HuH-7 (cell line): Measurements from ENCODE around the gene KCNQ1.
A peak's percentile ranks its signal among the peaks of the same experiment; 100 is the strongest.

Source experiments
- DNase-seq: peaks from one replicate; pipeline ENCODE4 v3.0.0; 2011; ENCODE audit warnings: low spot score

The KCNQ1 gene

GRCh38 chr11:2444821-2445745 is at the start of gene KCNQ1:
Gene KCNQ1 (plus strand): TSS chr11:2445008. CDS start chr11:2445099, 91 bp downstream.
- no peak for DNase-seq

GRCh38 chr11:2395211-2395730 is 49.5 kb upstream of the KCNQ1 start:
- no peak for DNase-seq

GRCh38 chr11:2395856-2396255 is 49.0 kb upstream of the KCNQ1 start:
- DNase-seq, result no peak

GRCh38 chr11:2396471-2396870 is 48.3 kb upstream of the KCNQ1 start:
- no peak for DNase-seq

GRCh38 chr11:2397005-2397404 is 47.8 kb upstream of the KCNQ1 start:
- DNase-seq, result no peak

- no peak for DNase-seq
Measured at GRCh38 chr11:2398664-2399355, 46.0 kb upstream of the KCNQ1 start.

GRCh38 chr11:2399488-2400068 is 45.2 kb upstream of the KCNQ1 start:
- no peak for DNase-seq

- DNase-seq, result peak; percentile 100
Measured at GRCh38 chr11:2400069-2400761, 44.6 kb upstream of the KCNQ1 start, which contains the start of gene TSSC4. Gene TSSC4 (plus strand): TSS chr11:2400750. CDS start chr11:2402634, 1,884 bp downstream.

- DNase-seq, result no peak
Measured at GRCh38 chr11:2400762-2401435, 43.9 kb upstream of the KCNQ1 start.

GRCh38 chr11:2401436-2401984 is 43.3 kb upstream of the KCNQ1 start:
- peak; percentile 61 for DNase-seq

GRCh38 chr11:2402106-2402505 is 42.7 kb upstream of the KCNQ1 start:
- DNase-seq, result no peak

GRCh38 chr11:2402890-2403645 is 41.7 kb upstream of the KCNQ1 start:
- DNase-seq, result no peak

GRCh38 chr11:2404735-2405196 is 40.0 kb upstream of the KCNQ1 start:
- no peak for DNase-seq

GRCh38 chr11:2406451-2406850 is 38.4 kb upstream of the KCNQ1 start:
- no peak for DNase-seq

GRCh38 chr11:2406878-2407410 is 37.9 kb upstream of the KCNQ1 start:
- no peak for DNase-seq

GRCh38 chr11:2408671-2409070 is 36.1 kb upstream of the KCNQ1 start:
- no peak for DNase-seq

- no peak for DNase-seq
Measured at GRCh38 chr11:2409126-2409525, 35.7 kb upstream of the KCNQ1 start.

- DNase-seq, result no peak
Measured at GRCh38 chr11:2409611-2410468, 35.0 kb upstream of the KCNQ1 start.

- no peak for DNase-seq
Measured at GRCh38 chr11:2410616-2411015, 34.2 kb upstream of the KCNQ1 start.
